HG03565 (cell line): Measurements from ENCODE around the gene ACP1.

Experiments used
- ATAC-seq: cut with Tn5 transposase; IDR thresholded peaks from one replicate; pipeline ENCODE4 v1.9.1; 2021; ENCODE audit warnings: mild to moderate bottlenecking, moderate library complexity; ENCODE audit not compliant: unreplicated experiment

The ACP1 gene

DNA sequence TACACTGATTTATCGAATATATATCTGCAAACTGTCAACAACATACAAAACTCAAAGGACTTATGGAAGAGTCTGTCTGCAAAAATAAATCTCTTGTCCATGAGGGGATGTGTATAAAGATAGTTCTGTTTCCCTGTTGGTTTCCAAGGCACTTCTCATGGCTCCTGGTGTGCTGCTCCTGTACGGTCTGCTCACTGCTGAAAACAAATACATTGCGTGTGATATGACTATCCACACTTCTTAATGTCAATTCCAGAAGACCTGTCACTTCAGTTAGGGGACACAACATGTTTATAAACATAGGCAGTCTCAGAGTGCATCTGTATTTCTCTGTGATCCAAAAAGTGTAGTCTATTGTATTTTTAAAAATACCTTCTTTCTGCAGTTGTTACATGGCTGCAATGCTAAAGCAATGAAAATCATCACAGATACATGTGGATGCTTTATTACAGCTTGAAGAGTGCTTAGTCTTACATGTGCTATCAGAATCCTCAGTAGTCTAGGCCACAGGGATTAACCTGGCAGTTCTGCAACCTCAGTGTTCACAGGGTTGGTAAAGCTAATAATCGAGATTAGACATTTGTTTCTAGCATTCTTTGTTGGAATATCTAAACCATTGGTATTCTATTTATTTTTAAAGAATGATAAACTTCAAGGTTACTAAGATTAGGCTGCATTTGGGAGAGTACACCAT is 15.4 kb downstream of the ACP1 start:
- ATAC-seq = no peak

DNA sequence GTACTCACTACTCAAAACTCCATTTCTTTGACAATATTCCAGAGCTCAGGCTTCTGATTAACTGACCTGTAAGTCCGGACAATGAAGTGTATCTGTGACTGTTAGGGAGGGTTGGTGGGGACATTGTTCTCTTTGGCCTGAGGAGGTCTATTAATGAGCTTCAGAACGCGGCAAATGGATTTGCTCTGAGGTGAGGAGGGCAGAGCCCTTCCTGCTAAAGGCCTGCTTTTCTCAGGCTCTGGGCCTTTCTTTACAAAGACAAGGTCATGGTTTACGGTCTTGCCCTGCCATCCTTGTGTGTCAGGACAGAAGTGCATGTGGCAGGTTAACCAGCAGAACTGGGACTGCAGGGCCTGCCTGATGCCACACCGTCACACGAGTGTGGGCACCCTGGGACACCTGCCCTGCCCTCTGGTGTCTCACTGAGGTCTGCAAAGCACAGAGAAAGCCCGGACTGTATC is 15.9 kb downstream of the ACP1 start:
- no peak for ATAC-seq

DNA sequence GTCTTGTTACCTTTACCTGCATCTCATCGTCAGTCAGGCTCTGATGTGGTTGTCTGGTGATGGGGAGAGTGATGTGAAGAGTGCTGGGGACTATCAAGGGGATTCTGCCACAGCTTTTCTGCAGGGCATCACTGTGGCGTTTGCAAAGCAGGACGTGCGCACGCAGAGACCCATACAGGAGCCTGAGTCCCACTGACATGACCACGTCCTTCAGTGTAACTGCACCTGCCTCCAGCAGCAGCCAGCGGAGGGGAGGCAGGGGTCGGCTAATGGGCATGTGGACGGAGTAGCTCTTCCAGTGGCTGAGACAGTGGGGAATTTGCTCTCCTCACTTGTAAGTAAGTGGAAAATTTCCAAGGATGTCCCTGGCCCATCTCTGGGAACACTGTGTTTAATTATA is 16.6 kb downstream of the ACP1 start:
- ATAC-seq = no peak

DNA sequence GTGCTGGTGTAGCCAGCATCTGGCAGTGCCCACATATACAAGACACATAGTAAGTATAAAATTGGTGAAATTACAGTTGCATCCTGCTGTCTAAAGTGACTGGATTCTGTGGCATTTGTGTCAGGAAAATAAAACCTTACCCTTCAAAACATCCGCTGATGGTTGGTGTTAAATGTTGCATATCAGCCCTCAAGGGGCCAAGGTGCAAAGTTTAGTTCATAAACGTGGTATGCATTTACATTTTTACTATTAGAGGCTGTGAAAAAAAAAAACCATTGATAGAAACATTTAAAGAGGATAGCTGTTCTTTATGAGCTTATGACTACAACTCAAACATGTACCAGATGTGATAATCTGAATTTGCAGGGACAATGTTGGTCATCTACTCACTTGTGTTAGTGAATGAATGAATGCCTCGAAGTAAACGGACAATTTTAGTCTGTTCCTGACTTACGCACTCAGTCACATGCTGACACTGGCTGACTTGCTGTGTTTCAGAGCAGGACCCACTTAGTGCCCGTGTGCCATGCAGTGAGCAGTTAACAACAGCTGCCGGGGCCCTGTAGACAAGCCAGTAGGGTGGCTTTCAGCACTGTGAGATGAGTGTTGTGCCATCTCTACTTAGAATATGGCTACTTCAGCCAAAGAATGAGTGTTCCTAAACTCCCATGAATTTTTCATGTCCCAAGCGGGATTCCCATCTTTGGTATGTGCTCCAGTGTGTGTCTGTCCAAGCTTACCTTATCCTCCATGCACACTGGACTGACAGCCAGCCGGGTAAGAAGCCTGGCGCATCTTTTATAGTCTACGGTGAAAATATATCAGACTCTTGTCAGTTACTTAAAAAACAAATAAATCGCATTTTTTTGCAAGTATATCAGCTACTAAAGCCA is 17.9 kb downstream of the ACP1 start:
- no peak for ATAC-seq

DNA sequence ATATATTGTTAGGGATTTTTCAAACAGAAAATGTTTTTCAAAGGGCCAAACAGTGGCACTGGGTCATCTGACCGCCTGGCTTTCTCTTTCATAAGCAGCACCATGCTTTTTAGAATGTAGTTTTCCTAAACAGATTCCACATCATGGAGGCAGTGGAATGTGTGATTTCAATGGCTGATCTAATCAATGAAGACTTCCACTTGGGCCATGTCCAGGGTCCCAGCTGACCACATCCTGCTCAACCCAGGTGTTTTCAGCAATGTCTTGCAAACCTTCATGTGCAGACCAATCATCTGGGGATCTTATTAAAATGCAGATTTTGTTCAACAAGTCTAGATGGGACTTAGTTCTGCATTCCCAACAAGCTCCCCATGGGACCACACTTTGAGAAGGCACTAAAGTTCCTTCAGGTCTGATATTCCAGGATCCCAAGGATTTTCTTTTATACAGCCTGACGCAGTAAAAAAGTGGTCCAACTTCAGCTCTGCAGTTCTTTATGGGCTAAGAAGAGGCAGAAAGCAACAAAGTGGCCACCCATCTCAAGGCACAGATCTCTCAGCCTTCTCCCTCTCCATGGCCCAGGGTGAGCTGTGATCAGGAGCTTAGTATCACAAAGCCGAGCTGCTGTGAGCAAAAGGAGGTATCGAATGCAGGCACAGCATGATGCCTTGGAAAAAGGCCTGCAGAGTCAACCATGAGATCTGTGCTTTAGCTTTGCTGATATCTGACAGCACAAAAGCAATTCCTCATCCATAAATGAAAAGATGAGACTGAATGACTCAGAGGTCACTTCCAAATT is 19.4 kb downstream of the ACP1 start:
- no peak for ATAC-seq

DNA sequence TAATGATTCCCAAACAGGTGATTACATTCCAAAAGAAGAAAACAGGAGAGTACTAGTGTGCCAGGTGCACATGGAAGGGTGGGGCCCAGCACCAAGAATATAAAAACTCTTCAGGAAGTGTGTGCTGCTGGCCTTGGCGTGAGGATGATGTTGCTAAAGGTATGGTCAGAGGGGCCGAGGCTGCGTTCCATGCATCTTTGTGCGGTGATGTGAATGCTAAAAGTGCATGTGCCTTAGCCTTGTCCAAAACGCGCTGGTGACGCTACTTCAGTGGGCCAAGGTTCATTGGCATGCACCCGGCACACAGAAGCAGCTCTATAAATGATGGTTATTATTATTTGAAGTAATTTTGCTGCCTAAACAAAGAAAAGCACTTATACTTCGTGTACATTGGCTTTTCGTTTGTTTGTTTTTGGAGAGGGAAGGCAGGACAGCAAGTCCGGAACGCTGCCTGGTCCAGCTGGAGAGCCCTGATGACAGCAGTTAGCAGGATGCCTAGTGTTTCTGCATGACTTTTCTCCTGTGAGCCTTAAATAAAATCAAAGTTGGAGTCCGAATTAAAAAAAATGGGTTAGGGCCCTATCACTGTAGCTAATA is 20.2 kb downstream of the ACP1 start:
- no peak for ATAC-seq

DNA sequence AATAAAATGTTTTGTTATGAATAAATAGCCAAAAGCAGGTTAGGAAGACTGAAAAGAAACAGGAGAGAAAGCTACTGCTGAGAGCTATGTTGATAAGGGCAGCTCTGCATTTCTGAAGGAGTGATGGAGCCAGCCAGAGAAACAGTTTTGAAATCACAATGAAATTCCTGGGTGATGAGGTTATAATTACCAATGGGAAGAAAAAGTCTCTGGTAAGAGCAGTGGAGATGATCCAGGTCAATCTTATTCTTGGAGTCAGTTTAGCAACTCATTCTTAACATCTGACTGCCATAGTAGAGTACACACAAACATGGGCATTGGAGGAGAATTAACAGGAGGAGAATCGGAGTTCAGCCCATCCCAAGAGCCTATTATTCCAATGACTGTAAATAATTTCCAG is 20.8 kb downstream of the ACP1 start:
- no peak for ATAC-seq

DNA sequence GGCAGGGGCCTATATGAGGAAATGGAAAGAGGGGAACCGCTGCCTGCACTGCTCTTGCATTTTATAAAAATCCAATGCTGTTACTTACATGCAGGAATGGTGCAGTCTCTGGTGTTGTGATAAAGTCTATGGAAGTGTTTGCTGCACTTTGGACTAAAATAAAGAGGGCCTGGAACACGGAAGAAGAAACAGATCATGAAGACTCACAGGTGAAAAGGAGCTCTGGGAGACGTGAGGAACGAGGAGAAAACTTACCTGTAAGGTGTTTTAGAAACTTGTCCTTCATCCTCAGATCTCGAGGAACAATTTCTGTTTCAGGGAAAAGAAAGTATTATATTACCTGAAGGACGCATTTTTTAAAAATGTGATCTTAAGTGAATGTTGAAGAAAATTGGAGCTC is 21.3 kb downstream of the ACP1 start:
- ATAC-seq = no peak

DNA sequence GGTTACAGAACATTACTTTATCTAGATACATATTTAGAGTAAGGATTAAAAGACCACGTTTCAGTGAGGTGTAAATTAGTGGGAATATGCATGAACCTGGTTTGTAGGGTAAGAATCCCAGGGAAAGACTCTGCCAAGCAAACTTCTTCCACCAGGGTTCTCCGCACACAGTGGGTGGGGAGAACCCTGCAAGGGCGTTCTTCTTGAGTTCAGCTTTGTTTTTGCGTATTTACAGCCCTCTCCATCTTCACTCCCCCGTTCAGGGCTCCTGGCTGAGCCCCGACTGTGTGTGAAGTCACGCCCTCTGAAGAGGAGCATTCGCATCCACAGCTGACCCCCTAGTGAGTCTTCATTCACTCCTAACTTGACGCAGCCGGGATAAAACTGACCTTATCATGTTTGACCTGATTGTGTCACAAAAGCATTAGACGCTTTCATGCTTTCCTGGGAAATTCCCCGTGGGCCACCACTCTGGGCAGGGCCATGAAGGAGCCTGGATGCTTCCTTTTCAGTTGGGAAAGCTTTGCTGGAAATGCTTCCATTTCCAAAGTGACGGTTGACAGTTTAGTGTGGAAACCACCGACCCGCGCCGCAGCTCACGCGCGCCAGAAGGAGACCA is 22.1 kb downstream of the ACP1 start:
- ATAC-seq = no peak

DNA sequence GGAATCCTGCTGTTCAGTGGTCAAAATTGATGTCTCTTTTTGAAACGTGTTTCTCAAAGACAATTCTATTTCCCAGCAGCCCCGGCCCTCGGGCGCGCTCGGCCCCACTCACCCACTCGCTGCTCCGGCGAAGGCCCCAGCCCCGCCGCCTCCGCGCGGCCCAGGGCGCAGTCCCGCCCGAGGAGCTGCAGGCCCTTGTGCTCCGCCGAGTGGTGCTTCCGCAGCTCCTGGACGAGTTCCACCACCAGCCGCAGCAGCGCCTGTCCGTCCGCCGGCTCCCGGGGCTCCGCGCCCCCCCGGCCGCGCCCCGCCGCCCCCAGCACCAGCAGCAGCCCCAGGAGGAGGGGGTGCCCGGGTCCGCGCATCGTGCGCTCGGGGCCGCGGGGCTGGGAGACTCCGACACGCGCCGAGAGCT is 22.7 kb downstream of the ACP1 start:
- no peak for ATAC-seq

DNA sequence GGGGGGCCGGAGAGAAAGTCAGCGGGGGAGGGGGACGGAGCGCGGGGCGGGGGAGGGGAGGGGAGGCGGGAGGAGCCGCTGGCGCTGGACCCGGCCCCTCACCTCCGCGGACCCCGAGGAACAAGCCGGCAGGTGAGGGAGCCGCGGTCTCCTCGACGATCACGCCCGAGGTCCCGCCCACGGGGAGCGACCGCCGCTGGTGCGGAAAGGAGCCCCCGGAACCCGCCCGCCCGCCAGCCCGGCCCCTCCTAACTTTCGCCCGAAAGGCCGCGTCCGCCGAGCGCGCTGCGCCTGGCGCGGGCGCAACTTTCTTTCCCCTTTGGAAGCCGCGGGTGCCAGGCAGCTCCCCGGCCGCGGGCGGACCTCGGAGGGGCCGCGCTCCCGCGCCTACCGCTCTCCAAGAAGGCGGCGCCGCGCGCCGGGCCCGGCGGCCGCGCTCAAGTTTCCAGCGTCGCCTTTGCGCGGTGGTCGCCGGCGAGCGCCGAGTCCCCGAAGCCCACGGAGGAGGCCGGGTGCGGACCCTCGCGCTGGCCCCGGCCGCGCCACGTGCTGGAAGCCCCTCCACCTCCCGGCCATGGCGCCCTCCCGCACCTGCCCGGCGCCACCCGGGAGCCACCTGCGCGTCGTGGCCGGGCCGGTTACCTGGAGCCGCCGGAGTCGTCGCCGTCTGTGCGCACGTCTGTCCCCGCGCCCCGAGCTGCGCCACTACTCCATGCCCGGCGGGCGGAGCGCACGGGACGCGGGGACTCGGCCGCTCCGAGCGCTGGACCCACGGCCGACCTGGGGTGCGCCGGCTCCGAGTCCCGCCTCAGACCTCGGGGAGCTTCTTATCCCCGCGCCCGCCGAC is 23.4 kb downstream of the ACP1 start, which contains the start of gene ALKAL2:
TSS of gene ALKAL2 (minus strand) at position 181 of the 847 bp plus-strand sequence. CDS start 256 bp downstream, outside the sequence.
- no peak for ATAC-seq

DNA sequence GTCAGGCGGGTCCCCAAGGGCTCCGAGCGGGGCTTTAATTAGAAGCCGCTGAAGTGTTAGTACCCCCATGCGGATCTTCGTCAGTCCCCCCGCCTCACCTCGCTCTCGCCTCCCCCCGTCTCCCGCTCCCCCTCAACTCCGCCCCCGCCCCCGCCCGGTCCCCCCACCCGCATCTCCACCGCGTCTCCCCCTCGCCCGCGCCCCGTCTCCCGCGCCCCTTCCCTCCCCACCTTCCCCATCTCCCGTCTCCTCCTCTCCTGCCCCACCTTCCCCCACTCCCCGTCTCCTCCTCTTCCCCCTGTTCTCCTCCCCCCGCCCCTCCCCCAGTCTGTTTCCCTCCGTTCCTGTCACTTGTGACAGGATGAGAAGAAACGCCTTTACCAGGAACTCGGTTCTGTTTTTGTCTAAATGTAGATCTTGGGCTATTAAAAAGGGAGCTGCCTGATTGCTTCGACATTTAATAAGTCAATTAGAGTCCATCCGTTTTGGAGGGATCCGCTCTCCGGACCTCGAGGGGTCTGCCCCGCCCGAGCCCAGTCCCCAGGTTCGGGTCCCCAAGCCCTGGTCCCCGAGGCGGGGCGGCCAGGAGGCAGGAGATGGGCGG is 24.1 kb downstream of the ACP1 start:
- ATAC-seq = no peak

DNA sequence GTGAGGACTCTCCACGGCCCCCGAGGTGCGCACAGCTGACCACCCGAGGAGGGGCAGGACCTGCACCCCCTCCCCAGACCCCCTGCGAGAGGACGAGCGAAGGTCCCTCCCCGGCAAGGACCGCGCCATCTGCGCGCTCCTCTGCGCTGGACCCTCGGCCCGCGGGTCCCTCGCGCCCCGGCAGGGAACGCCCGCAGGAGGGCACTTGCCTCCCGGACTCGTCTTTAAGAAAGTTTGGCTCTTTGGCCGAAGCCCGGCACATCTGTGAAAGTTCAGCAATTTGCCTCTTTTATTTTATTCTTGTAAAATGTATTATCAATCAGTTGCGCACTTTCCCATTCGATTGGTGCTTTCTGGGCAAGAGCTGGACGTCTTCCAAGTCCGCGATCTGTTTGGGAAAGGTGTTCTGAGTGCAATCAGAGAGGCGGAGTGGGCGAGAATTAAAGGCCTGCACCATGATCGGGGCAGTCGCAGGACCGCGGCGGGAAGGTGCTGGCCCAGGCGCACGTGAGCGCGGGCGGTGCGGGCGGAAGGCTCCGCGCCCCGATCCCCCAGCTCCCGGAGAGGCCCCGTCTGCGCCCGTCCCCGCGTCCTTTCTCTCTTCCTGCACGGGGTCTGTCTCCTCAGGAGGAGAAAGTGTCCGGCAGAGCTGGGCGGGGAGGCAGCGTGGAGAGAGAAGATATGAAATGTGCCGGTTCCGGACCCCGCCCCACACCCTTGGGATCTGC is 24.8 kb downstream of the ACP1 start:
- no peak for ATAC-seq

DNA sequence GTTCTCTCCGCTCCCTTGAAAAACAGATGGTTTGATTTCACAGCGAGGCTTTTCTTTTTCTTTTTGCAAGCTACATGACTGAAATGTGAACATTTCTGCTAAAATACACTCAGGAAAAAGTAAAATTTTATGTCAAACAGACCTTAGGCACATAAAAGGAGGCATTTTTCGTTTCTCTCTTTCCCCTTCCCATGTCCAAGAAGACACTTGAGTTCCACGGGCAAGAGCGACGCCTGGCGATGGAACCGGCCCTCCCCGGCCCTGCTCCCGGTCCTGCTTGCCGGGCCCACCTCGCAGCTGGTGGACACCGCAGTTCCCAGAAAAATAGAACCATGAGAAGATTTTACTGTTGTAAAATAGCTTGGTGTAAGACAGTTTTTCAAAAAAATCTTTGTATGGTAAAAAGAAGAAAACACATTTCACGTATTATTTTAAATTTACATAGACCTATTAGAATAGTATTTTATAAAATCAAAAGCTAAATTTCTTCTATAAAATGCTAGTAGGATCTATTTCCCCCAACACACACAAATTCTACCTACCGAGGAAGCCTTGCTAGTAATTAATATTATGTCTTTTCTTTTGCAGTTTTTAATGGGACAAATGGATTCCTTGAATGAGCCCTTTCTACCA is 25.5 kb downstream of the ACP1 start:
- no peak for ATAC-seq

DNA sequence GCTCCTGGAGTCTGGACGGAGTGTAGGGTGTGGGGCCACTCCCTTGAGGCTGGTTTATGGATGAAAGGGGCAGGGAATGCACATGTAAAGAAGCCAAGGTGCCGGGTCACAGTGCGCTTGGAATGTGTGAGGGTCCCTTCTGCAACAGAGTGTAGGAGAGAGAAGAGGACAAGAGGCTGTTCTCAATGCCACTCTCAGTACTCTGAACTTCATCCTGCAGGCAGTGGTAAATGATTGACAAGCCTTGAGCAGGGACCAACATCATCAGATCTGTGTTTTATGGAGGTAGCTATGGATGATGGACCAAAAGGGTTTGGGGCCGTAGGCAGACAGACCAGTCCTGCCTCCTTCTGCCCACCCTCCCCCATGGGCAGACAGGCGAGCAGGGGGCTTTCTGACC is 30.3 kb downstream of the ACP1 start:
- no peak for ATAC-seq

DNA sequence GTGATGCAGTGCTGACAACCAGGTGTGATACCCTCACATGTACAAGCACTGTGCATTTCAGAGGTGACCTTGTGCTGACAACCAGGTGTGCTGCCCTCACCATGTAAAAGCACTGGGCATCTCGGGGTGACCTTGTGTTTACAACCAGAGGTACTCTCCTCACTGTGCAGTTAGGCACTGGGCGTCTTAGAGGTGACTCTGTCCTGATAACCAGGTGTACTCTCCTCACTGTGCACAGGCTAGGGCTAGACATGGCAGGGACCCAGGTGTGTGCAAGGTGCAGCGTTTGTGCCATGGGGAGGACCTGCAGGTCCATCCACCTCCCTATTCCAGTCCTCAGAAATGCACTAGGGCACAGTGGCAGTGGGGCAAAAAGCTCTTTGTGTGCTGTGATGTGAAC is 31.6 kb downstream of the ACP1 start:
- ATAC-seq = no peak

DNA sequence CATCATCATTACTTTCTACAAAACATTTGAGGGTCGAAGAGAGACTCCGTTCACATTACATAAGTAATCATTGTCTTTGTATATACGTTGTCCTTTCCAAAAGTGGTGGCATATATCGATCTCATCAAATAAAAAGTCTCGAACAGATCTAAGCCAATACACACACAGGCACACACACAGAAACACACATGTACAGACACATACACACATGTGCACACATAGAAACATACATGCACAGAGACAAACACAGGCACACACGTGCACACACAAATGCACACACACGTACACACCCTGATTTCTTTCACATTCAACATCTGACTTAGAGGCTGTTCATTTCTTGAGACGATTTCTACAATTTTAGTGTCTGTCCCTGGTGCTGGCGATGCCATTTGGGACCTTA is 40.6 kb downstream of the ACP1 start:
- no peak for ATAC-seq
